ENCODE data around the gene DSG2. TPM values are rescaled to one million over a fixed set of nuclear protein-coding genes. Genes with fewer than 3 reads are reported as not detected.

DSG2 gene
- total RNA-seq, 1 donor from 2014 or later, result 10.5 TPM

- Histone ChIP-seq H3K4me3 (no peak overlapping the region), H3K36me3 (no peaks in the 10 kb centered on the region), H3K9me3 (no peaks in the 10 kb centered on the region), H3K4me1 (no peaks in the 10 kb centered on the region), H3K27me3 (no peaks in the 10 kb centered on the region), H3K27ac (no peak overlapping the region)
- TF ChIP-seq, protein P1, sequence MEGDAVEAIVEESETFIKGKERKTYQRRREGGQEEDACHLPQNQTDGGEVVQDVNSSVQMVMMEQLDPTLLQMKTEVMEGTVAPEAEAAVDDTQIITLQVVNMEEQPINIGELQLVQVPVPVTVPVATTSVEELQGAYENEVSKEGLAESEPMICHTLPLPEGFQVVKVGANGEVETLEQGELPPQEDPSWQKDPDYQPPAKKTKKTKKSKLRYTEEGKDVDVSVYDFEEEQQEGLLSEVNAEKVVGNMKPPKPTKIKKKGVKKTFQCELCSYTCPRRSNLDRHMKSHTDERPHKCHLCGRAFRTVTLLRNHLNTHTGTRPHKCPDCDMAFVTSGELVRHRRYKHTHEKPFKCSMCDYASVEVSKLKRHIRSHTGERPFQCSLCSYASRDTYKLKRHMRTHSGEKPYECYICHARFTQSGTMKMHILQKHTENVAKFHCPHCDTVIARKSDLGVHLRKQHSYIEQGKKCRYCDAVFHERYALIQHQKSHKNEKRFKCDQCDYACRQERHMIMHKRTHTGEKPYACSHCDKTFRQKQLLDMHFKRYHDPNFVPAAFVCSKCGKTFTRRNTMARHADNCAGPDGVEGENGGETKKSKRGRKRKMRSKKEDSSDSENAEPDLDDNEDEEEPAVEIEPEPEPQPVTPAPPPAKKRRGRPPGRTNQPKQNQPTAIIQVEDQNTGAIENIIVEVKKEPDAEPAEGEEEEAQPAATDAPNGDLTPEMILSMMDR (IDR thresholded peaks at IDR 0.05), result no peak
- intact Hi-C loops (cut with DNase I), result no loop called here
- DNase-seq (ENCODE audit: low spot score in 2 of 2), result no peak
Observed at GRCh38 chr18:31587529-31587928, 89.6 kb downstream of the DSG2 start.

- intact Hi-C loops (cut with DNase I), result no loop called here
- H3K27me3 ChIP-seq, result no peaks in the 10 kb centered on the region
- no peaks in the 10 kb centered on the region for H3K9me3 ChIP-seq
- TF ChIP-seq, protein P1 (IDR thresholded peaks at IDR 0.05), result no peak
- no peak for DNase-seq (ENCODE audit: low spot score in 2 of 2)
- no peak overlapping the region for H3K27ac ChIP-seq
- H3K4me3 ChIP-seq, result no peak overlapping the region
- no peaks in the 10 kb centered on the region for H3K36me3 ChIP-seq
- H3K4me1 ChIP-seq, result no peaks in the 10 kb centered on the region
Observed at GRCh38 chr18:31590570-31590969, 92.6 kb downstream of the DSG2 start.

DNA sequence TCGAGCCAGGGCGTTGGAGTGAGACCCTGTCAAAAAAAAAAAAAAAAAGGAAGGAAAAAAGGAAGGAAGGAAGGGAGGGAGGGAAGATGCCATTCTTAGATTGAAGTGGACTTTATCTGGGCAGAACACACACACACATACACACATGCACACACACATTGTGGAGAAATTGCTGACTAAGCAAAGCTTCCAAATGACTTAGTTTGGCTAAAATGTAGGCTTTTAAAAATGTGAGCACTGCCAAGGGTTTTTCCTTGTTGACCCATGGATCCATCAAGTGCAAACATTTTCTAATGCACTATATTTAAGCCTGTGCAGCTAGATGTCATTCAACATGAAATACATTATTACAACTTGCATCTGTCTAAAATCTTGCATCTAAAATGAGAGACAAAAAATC, 93.1 kb downstream of the DSG2 start:
- TF ChIP-seq, protein P1 (IDR thresholded peaks at IDR 0.05), result no peak
- Histone ChIP-seq H3K27ac (no peak overlapping the region), H3K4me3 (no peak overlapping the region), H3K27me3 (no peaks in the 10 kb centered on the region), H3K36me3 (no peaks in the 10 kb centered on the region), H3K4me1 (no peaks in the 10 kb centered on the region), H3K9me3 (no peaks in the 10 kb centered on the region)
- no peak for DNase-seq (ENCODE audit: low spot score in 2 of 2)
- intact Hi-C loops (cut with DNase I), result no loop called here

- TF ChIP-seq, protein P1 (IDR thresholded peaks at IDR 0.05), result no peak
- no peak for DNase-seq (ENCODE audit: low spot score in 2 of 2)
- H3K4me1 ChIP-seq, result no peaks in the 10 kb centered on the region
- intact Hi-C loops (cut with DNase I), result no loop called here
- H3K4me3 ChIP-seq, result no peak within 1 kb of the TSS
- no peaks in the 10 kb centered on the region for H3K9me3 ChIP-seq
- no peak within 1 kb of the TSS for H3K27ac ChIP-seq
- no peaks in the 10 kb centered on the region for H3K27me3 ChIP-seq
- no peaks in the 10 kb centered on the region for H3K36me3 ChIP-seq
Observed at GRCh38 chr18:31591628-31592027, 93.7 kb downstream of the DSG2 start, which contains the start of gene TTR. Gene TTR (plus strand): TSS chr18:31591877. CDS start chr18:31591903, 26 bp downstream.

- intact Hi-C loops (cut with DNase I), result no loop called here
- H3K4me1 ChIP-seq, result no peaks in the 10 kb centered on the region
- no peaks in the 10 kb centered on the region for H3K9me3 ChIP-seq
- no peaks in the 10 kb centered on the region for H3K36me3 ChIP-seq
- no peak overlapping the region for H3K27ac ChIP-seq
- no peaks in the 10 kb centered on the region for H3K27me3 ChIP-seq
- TF ChIP-seq, protein P1 (IDR thresholded peaks at IDR 0.05), result no peak
- no peak for DNase-seq (ENCODE audit: low spot score in 2 of 2)
- H3K4me3 ChIP-seq, result no peak overlapping the region
Observed at GRCh38 chr18:31592506-31593157, 94.7 kb downstream of the DSG2 start.
